Stimulated activated CD8-positive, alpha-beta memory T cell treated with anti-CD3 and anti-CD28 coated beads, Interleukin-4, amount 100 ng/mL, for 24 hours (primary cell): ENCODE data around the gene ARPC2.
"Not testable (repeated sequence)": the region's sequence is repeated elsewhere in the genome, so short reads cannot be mapped to it uniquely, and the experiment has no call there.

Experiments
- DNase-seq: peaks from one replicate; pipeline ENCODE4 v3.0.0-alpha.2; 2020; ENCODE audit warnings: low read depth

The ARPC2 gene

DNA sequence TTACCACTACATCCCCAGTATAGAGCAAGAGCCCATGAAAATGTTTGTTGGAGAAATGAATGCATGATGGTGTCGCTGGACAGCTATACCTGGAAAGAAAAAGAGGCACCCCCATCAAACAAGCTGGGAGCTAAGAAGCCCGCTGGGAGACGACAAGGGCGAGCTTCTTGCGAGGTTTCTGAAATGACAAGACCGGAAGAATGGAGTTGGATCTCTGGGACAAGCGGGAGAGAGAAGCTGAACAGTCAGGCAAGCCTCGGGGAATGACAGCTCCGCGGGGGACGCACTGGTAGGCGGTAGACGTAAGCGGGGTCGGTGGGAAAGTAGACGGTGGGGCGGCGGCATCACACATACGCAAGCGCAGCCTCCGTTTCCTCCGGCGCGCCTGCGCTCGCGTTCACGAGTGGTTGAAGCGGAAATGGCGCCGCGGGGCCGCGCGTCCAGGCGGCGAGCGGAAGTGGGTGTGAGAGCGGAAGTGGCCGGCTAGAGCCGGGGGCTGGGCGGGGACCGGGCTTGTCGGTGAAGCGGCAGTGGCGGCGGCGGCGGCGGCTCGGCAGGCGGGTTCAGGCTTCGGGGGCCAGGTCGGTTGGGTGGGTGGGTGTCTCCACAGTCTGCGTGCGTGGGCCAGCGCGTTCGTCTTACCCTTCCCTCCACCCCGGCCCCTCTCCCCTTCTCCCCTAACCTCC lies at the start of gene ARPC2:
Gene ARPC2 (plus strand): TSS at position 516 of the 686 bp plus-strand sequence. CDS start 282 bp downstream, outside the sequence.
- DNase-seq, result peak; percentile 92

DNA sequence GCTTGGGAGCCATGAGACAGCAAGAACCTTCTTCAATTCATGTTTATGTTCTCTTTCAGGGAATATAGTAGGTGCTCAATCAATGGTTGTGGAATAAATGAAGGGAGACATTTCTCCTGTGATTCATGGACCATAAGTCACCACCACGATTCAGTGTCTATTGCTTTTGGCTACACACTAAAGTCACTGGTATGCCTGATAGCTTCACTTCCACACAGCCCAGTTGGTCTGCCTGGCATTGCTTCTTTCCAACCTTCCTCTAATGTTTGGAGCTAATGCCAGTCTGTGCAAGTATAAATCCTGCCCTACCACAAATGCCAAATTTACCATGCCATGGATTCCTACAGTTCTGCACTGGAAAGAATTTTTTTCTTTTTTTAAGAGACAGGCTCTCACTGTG lies 49.0 kb upstream of the ARPC2 start:
- DNase-seq, result no peak

- peak; percentile 48 for DNase-seq
Observed at GRCh38 chr2:218168635-218169462, 48.1 kb upstream of the ARPC2 start.

- DNase-seq, result no peak
Observed at GRCh38 chr2:218169757-218170546, 47.0 kb upstream of the ARPC2 start.

DNA sequence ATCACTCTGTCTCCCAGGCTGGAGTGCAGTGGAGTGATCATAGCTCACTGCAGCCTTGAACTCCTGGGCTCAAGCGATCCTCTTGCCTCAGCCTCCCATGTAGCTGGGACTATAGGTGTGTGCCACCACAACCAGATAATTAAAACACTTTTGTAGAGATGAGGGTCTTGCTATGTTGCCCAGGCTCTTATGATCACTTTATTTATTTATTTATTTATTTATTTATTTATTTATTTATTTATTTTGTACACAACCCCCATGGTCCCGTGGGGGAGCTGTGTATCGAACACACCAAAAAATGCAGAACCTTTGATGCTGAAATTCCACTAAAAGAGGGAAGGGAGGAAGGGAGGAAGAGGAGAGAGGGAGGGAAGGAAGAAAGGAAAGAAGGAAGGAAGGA lies 45.2 kb upstream of the ARPC2 start:
- DNase-seq, result not testable (repeated sequence)

- DNase-seq, result no peak
Observed at GRCh38 chr2:218172845-218173244, 44.1 kb upstream of the ARPC2 start.

- no peak for DNase-seq
Observed at GRCh38 chr2:218179782-218180181, 37.2 kb upstream of the ARPC2 start.

DNA sequence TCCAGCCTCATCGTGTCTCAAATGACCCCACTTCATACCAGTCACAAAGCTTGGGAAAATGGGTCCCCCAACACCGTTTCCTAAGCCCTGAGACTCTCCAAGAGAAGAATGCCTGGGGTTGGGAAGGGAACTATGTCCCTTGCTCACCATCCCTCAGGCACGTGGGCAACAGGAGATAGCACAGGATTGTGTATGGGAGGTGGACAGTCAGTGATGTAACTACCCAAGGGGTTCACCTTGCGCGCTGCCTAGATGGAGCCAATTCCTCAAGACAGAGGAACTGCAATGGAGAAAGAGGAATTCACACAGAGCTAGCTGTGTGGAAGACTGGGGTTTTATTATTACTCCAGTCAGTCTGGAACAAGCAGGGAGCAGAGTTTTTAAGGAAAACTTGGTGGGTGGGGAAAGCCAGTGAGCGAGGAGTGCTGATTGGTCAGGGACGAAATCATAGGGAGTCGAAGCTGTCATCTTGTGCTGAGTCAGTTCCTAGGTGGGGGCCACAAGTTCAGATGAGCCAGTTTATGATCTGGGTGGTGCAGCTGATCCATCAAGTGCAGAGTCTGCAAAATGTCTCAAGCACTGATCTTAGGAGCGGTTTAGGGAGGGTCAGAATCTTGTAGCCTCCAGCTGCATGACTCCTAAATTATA lies 36.4 kb upstream of the ARPC2 start:
- no peak for DNase-seq

- no peak for DNase-seq
Observed at GRCh38 chr2:218184331-218184730, 32.7 kb upstream of the ARPC2 start.

DNA sequence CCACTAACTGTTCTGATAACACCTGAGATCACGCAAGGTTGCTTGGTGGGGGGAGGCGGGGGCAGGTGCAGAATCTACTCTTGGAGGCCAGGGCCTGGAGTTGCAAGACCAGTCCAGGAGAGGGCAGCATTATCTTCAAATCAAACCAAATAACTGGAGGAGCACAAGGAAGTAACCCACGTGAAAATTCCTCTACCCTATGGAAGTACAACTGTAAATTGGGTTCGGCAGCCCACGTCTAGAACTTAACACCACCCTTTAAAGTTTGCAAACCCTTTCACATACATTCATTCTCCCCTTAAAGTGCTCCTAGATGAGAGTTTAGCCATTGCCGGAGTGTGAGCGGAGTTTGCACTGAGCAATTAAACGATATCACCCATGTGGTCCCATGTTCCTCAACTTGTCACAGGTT lies 30.6 kb upstream of the ARPC2 start:
- DNase-seq, result peak; percentile 48

GRCh38 chr2:218186876-218187275 lies 30.1 kb upstream of the ARPC2 start:
- no peak for DNase-seq

DNA sequence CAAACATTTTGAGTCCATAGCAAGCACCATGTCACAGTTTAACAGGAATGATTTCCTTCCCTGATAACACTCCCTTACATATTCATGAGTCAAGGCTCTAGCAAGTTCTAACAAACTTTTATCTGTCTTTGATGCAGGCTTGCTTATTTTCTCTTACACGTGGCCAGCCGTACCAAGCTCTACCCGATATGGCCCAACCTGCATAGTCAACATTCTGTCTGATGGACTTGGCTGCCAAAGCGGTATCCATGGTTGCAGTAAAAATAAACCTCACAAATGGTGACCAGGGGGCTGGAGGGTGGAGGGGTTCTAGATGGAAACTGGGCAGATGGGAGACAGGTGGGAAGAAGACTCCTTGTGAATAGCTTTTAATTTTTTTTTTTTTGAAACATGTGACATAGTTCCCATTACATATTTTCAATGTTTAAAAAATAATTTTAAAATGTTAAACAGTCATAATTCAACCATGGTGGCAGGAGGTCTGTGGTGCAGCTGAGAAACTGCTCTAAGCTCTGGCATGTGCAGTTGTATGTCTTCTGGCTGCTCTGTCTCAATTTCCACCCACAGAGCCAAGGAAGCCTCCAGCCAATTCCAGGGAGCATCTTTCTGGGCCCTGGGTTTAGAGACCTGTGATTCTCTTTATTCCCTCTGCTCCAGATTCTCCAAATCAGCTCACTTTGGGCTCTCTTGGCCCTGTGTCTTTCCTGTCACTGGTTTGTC lies 29.5 kb upstream of the ARPC2 start:
- no peak for DNase-seq

GRCh38 chr2:218188528-218188927 lies 28.5 kb upstream of the ARPC2 start:
- no peak for DNase-seq

GRCh38 chr2:218192902-218193430 lies 24.0 kb upstream of the ARPC2 start:
- DNase-seq, result no peak

DNA sequence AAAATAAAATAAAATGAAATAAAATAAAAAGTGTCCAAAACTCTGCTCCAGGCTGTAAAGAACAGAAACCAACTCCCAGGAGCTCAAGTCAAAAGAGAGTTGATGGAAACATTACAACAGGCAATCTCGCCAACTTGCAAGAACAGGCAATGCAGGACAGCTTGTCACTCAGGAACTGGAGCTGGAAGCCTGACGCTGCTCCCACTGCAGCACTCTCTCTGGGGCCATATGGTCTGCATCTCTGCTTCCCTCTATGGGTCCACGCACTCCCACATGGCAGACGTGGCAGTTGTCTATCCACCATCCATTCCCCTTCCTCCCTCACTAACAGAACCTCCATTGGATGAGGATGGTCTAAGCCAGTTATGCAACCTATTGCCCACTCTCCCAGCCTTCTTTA lies 23.3 kb upstream of the ARPC2 start:
- DNase-seq, result no peak

- no peak for DNase-seq
Observed at GRCh38 chr2:218194880-218195279, 22.1 kb upstream of the ARPC2 start.

GRCh38 chr2:218196974-218197373 lies 20.0 kb upstream of the ARPC2 start:
- DNase-seq, result no peak

DNA sequence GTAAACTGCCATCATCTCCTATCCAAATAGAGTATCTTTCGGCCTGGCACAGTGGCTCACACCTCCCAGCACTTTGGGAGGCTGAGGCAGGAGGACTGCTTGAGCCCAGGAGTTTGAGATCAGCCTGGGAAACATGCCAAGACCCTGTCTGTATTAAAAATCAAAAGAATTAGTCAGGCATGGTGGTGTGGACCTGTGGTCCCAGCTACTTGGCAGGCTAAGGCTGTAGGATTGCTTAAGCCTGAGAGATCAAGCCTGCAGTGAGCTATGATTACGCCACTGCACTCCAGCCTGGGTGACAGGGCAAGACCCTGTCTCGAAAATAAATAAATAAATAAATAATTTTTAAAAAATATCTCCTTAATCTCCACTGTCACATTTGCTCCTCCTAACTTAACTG lies 14.7 kb upstream of the ARPC2 start:
- no peak for DNase-seq

- no peak for DNase-seq
Observed at GRCh38 chr2:218209078-218209477, 7.9 kb upstream of the ARPC2 start.

DNA sequence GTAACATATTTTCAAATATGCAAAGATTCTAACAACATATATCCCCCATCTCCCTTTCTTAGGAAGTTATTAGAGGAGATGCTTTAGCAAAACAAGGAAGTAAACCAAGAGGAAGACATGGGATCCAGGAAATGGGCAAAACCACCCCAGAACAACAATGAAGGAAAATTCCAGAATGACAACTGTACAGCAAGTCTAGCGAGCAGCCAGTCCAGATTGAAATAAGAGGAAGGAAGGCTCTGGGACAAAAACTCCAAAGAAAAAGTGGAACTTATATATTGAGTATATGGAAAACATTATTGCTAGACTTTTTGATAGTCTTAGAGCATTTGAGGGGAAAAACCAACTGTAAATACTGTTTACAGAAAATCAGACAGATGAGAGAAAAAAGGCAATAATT lies 2.9 kb upstream of the ARPC2 start:
- no peak for DNase-seq

GRCh38 chr2:218216336-218216673 lies 684 bp upstream of the ARPC2 start:
- no peak for DNase-seq
